Measurements from ENCODE around the gene PID1.

DNA sequence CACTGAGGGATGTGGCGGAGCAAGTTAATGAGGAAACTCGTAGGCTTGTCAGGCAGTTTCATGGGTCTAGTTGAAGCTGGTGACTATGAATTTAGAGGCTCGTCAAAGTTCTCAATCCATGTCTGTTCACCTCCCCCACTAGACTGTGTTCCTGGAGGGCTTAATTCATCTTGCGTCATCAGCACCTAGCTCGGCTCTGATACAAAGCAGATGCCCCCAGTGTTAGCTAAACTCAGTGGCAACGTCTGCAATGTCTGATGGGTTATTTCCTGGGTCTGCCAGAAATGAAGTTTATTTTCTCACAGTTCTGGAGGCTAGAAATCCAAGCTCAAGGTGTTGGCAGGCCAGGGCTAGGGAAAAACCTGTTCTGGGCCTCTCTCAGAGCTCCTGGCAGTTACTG is 140.6 kb downstream of the PID1 start:
- TF ChIP-seq, protein P1, sequence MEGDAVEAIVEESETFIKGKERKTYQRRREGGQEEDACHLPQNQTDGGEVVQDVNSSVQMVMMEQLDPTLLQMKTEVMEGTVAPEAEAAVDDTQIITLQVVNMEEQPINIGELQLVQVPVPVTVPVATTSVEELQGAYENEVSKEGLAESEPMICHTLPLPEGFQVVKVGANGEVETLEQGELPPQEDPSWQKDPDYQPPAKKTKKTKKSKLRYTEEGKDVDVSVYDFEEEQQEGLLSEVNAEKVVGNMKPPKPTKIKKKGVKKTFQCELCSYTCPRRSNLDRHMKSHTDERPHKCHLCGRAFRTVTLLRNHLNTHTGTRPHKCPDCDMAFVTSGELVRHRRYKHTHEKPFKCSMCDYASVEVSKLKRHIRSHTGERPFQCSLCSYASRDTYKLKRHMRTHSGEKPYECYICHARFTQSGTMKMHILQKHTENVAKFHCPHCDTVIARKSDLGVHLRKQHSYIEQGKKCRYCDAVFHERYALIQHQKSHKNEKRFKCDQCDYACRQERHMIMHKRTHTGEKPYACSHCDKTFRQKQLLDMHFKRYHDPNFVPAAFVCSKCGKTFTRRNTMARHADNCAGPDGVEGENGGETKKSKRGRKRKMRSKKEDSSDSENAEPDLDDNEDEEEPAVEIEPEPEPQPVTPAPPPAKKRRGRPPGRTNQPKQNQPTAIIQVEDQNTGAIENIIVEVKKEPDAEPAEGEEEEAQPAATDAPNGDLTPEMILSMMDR (IDR thresholded peaks at IDR 0.05) = no peak
- TF ChIP-seq EZH2 (IDR thresholded peaks at IDR 0.05; ENCODE audit: borderline replicate concordance, insufficient read depth, low read depth, low read length, poor library complexity, severe bottlenecking) = no peak
